LNCaP clone FGC (cell line): Measurements from ENCODE around the gene ZSCAN10.

ENCODE experiments used
- DNase-seq: peaks from one replicate; pipeline ENCODE4 v3.0.0-alpha.2; 2011; ENCODE audit warnings: low read depth
- H3K4me3 ChIP-seq: 2 replicates; pipeline ENCODE4 v1.5.1; 2011; ENCODE audit warnings: mild to moderate bottlenecking, low read depth, low read length, control low read depth
- CTCF ChIP-seq: IDR thresholded peaks from 2 replicates; pipeline ENCODE4 v1.5.1; 2012; ENCODE audit warnings: mild to moderate bottlenecking; ENCODE audit not compliant: control insufficient read depth, insufficient read depth; ENCODE audit errors: extremely low read depth

Gene ZSCAN10

DNA sequence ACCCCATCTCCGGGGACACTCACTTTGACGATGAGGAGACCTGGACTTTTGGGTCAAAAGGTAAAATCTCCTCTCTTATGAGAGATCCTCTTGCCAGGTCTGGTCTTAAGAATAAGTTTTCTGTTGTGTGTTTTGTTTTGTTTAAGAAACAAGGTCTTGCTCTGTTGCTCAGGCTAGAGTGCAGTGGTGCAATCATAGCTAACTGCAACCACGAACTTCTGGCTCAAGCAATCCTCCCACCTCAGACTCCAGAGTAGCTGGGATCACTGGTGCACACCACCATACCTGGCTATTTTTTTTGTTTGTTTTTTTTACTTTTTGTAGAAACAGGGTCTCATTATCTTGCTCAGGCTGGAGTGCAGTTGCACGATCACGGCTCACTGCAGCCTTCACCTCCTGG lies 48.6 kb downstream of the ZSCAN10 start:
- H3K4me3 ChIP-seq = no peak overlapping the region
- no peak for TF ChIP-seq CTCF
- no peak for DNase-seq

DNA sequence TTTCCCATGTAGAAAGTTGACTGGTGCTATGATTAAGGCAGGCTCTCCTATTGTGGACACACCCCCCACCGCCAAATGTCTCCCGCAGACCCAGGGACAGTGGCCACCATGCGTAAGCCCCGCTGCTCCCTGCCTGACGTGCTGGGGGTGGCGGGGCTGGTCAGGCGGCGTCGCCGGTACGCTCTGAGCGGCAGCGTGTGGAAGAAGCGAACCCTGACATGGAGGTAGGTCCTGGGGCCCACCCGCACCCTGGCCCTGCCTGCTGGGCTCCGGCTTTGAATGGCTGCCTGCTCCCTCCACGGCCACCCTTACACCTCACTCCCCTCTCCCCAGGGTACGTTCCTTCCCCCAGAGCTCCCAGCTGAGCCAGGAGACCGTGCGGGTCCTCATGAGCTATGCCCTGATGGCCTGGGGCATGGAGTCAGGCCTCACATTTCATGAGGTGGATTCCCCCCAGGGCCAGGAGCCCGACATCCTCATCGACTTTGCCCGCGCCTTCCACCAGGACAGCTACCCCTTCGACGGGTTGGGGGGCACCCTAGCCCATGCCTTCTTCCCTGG lies 49.1 kb downstream of the ZSCAN10 start:
- H3K4me3 ChIP-seq = no peak overlapping the region
- no peak for DNase-seq
- no peak for TF ChIP-seq CTCF

GRCh38 chr16:3047387-3047720 lies 51.7 kb downstream of the ZSCAN10 start:
- TF ChIP-seq CTCF = no peak
- no peak overlapping the region for H3K4me3 ChIP-seq
- DNase-seq = no peak

DNA sequence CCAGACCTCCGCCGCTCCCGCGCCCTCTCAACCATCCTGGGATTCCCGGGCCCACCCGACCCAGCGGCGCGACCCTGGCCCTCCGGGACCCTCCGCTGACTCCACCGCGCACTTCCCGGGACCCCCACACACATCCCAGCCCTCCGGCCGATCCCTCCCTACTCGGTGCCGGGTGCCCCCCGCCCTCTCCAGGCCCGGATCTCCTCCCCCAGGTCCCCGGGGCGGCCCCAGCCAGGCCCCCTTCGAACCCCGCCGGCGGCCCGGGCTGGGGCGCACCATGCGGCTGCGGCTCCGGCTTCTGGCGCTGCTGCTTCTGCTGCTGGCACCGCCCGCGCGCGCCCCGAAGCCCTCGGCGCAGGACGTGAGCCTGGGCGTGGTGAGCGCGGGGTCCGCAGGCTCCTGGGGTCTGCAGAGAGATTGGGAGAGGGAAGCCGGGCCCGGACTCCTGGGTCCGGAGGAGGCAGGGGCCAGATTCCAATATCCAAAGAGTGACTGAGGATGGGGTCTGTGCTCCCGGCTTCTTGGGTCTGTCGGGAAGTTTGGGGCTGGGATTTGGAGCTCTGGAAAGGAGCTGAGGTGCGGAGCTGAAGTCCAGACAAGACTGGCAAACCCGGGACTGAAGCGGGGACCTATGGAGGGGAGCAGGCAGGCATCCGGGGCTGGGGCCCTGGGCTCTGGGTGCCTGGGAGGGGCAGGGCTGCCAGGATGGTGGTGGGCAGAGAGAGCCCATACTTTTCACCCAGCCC lies 52.3 kb downstream of the ZSCAN10 start:
- no peak overlapping the region for H3K4me3 ChIP-seq
- TF ChIP-seq CTCF = no peak
- DNase-seq = no peak

- H3K4me3 ChIP-seq = peak within 1 kb of the TSS; percentile 48
- no peak for DNase-seq
- TF ChIP-seq CTCF = no peak
These were observed 53.1 kb downstream of the ZSCAN10 start, which contains the start of gene MMP25 for GRCh38 chr16:3045758-3046640. Gene MMP25, plus strand, starts transcription at chr16:3046561. Its CDS starts 357 bp downstream, at chr16:3046918.

- TF ChIP-seq CTCF = no peak
- DNase-seq = no peak
- no peak overlapping the region for H3K4me3 ChIP-seq
These were observed 54.4 kb downstream of the ZSCAN10 start for GRCh38 chr16:3044708-3045107.
